Liver (tissue), 3 donors: ENCODE results near the gene SLC9A6.

Experiments used
- EGR1 ChIP-seq, 2 donors: IDR thresholded peaks; 2 replicates each; pipeline ENCODE4 v1.6.1; 2016 to 2018; ENCODE audit warnings: antibody characterized with exemption in 2 of 2, low read depth in 2 of 2
- GABPA ChIP-seq, 2 donors: IDR thresholded peaks in 1 of 2; conservative IDR thresholded peaks in 1 of 2; 2 replicates each; pipeline ENCODE4 v1.6.1; 2016; ENCODE audit warnings: antibody characterized with exemption in 2 of 2, mild to moderate bottlenecking in 1 of 2, moderate library complexity in 1 of 2
- HNF4G ChIP-seq: IDR thresholded peaks from 2 replicates; pipeline ENCODE4 v1.6.1; 2016; ENCODE audit warnings: antibody characterized with exemption
- JUND ChIP-seq, 2 donors: IDR thresholded peaks; 2 replicates each; pipeline ENCODE4 v1.6.1; 2016; ENCODE audit warnings: antibody characterized with exemption in 2 of 2
- RAD21 ChIP-seq, 2 donors: IDR thresholded peaks; 2 replicates each; pipeline ENCODE4 v1.6.1; 2016; ENCODE audit warnings: antibody characterized with exemption in 2 of 2, mild to moderate bottlenecking in 2 of 2
- REST ChIP-seq: IDR thresholded peaks from 2 replicates; pipeline ENCODE4 v1.6.1; 2016; ENCODE audit warnings: antibody characterized with exemption, mild to moderate bottlenecking
- RXRA ChIP-seq, 2 donors: IDR thresholded peaks; 2 replicates each; pipeline ENCODE4 v1.6.1; 2017 to 2018; ENCODE audit warnings: antibody characterized with exemption in 2 of 2, mild to moderate bottlenecking in 1 of 2
- SP1 ChIP-seq: IDR thresholded peaks from 2 replicates; pipeline ENCODE4 v1.6.1; 2018; ENCODE audit warnings: antibody characterized with exemption, mild to moderate bottlenecking
- TAF1 ChIP-seq: conservative IDR thresholded peaks from 2 replicates; pipeline ENCODE4 v1.6.1; 2016; ENCODE audit warnings: antibody characterized with exemption, mild to moderate bottlenecking
- YY1 ChIP-seq: IDR thresholded peaks from 2 replicates; pipeline ENCODE4 v1.6.1; 2016; ENCODE audit warnings: antibody characterized with exemption, mild to moderate bottlenecking
- TF ChIP-seq, protein P1 (sequence below): fragments of 150-350 bp; IDR thresholded peaks from 2 replicates; pipeline ENCODE4 v1.5.1; 2017; ENCODE audit warnings: improper control_type of control experiment, low read depth, low read length; ENCODE audit not compliant: missing input control
- donor health status: healthy.
- donor health status: healthy.

- TF ChIP-seq, protein P1, sequence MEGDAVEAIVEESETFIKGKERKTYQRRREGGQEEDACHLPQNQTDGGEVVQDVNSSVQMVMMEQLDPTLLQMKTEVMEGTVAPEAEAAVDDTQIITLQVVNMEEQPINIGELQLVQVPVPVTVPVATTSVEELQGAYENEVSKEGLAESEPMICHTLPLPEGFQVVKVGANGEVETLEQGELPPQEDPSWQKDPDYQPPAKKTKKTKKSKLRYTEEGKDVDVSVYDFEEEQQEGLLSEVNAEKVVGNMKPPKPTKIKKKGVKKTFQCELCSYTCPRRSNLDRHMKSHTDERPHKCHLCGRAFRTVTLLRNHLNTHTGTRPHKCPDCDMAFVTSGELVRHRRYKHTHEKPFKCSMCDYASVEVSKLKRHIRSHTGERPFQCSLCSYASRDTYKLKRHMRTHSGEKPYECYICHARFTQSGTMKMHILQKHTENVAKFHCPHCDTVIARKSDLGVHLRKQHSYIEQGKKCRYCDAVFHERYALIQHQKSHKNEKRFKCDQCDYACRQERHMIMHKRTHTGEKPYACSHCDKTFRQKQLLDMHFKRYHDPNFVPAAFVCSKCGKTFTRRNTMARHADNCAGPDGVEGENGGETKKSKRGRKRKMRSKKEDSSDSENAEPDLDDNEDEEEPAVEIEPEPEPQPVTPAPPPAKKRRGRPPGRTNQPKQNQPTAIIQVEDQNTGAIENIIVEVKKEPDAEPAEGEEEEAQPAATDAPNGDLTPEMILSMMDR, result peak; percentile 64
- no peak for TF ChIP-seq TAF1
- TF ChIP-seq RXRA (IDR thresholded peaks at IDR 0.05), result no peak
- no peak for TF ChIP-seq REST
- TF ChIP-seq SP1, result no peak
- no peak for TF ChIP-seq EGR1 (IDR thresholded peaks at IDR 0.05; ENCODE audit: low read depth in 2 of 2)
- peak; percentile 82 to 91 for TF ChIP-seq RAD21 (IDR thresholded peaks at IDR 0.05)
- TF ChIP-seq HNF4G, result no peak
- no peak for TF ChIP-seq YY1
- TF ChIP-seq GABPA (IDR thresholded peaks at IDR 0.05 in 1 of 2, conservative IDR thresholded peaks at IDR 0.05 in 1 of 2), result no peak
- no peak for TF ChIP-seq JUND (IDR thresholded peaks at IDR 0.05)
Measured at GRCh38 chrX:136028383-136028984, 43.2 kb downstream of the SLC9A6 start.
